ENCODE data around the gene RAB5A. TPM values are rescaled to one million over a fixed set of nuclear protein-coding genes. Genes with fewer than 3 reads are reported as not detected.
"Not testable (repeated sequence)": the region's sequence is repeated elsewhere in the genome, so short reads cannot be mapped to it uniquely, and the experiment has no call there.

The RAB5A gene, protein sequence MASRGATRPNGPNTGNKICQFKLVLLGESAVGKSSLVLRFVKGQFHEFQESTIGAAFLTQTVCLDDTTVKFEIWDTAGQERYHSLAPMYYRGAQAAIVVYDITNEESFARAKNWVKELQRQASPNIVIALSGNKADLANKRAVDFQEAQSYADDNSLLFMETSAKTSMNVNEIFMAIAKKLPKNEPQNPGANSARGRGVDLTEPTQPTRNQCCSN
- total RNA-seq (2014; rRNA removed; shearing (Covaris generic)): 26.6 and 57.6 TPM in 2 replicates

DNA sequence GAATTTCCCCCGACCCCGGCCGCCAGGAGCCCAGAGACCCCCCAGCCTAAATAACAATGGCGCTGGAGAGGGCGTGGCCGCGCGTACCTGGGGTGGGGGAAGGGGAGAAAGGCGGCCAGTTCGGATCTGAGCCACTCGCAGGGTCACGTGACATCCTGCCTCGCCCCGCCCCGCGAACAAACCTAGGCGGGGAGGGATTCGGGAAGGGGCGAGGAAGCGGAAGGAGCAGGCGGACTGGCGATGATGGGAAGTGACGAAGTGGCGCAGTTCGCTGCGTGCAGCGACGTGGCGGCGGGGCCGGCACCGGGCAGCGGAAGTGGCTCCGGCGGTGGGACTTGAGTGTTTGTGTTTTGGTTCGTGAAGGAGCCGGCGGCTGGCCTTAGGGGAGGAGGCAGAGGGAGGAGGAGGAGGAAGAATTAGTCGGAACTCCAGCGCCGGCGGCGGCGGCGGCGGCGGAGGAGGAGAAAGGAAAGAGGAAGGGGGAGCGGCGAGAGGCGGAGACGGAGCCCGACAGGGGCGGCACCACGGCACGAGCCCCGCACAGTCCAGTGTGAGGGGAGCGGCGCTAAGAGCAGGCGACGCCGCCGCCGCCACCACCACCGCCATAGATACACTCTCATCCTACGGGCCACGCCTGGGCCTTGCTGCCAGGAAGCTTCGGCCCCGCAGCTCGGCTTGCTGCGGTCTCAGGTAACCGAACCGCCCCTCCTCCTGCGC is at the start of gene RAB5A:
Gene RAB5A, plus strand, starts transcription at position 266 of the 717 bp plus-strand sequence. CDS start 3,802 bp downstream, outside the sequence.
- Histone ChIP-seq H3K9me3 (replicated peaks) (no peaks in the 10 kb centered on the region), H3K4me3 (peak within 1 kb of the TSS; percentile 81), H3K27ac (peak within 1 kb of the TSS; percentile 78), H3K4me1 (replicated peaks) (peaks cover 21% of the 10 kb centered on the region), H3K36me3 (peaks cover 16% of the 10 kb centered on the region), H3K27me3 (replicated peaks) (no peaks in the 10 kb centered on the region)
- DNase-seq (ENCODE audit: low read depth in 1 of 2, low spot score in 2 of 2): peak; percentile 95 to 97

DNA sequence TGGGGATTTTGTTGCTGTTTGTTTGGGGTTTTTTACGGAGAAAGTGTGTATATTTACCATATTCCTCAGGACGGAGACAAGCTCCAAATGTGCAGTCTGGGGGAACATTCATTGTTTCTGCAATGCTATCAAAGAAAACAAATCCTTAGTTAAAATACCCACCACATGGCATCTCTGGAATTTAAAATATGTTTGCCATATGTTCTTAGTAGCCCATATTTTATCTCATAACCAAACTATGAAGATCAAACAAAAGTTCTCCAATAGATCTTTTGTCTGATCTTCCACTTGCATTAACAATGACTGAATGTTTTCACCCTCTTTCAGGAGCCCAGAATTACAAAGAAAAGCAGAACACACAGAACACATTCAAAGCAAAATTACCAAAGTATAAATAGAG is 48.2 kb upstream of the RAB5A start:
- no peaks in the 10 kb centered on the region for H3K36me3 ChIP-seq
- H3K9me3 ChIP-seq (replicated peaks): no peaks in the 10 kb centered on the region
- DNase-seq (ENCODE audit: low read depth in 1 of 2, low spot score in 2 of 2): peak in 1 of 2 experiments; percentile 60
- no peak overlapping the region for H3K4me3 ChIP-seq
- H3K27ac ChIP-seq: peak overlapping the region; percentile 36
- H3K4me1 ChIP-seq (replicated peaks): peaks cover 25% of the 10 kb centered on the region
- H3K27me3 ChIP-seq (replicated peaks): no peaks in the 10 kb centered on the region

DNA sequence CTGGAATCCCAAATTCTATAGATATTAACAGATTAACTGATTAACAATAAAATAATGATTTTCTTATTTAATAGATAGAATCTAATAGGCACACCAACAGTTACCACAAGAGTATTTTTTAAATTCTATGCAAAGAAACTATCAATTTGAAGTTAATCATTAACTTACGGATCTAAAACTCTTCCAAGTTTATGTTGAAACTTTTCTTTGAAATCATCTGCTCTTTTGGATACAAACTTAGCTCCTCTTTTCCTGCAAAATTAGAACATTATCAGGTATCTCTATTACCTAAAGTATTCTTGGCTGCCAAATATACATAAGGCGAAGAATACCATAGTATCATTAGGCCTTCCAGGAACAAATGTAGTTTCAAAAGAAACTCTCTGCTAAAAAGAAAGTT is 47.6 kb upstream of the RAB5A start:
- Histone ChIP-seq H3K27ac (peak overlapping the region; percentile 26), H3K36me3 (no peaks in the 10 kb centered on the region)

DNA sequence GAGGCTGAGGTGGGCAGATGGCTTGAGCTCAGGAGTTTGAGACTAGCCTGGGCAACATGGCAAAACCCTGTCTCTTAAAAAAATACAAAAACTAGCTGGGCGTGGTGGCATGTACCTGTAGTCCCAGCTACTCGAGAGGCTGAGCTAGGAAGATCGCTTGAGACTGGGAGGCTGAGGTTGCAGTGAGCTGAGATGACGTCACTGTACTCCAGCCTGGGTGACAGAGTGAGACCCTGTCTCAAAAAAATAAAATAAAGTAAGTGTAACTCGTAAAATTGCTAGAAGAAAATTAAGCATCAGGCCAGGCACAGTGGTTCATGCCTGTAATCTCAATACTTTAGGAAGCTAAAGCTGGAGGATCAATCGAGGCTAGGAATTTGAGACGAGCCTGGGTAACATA is 47.1 kb upstream of the RAB5A start:
- H3K9me3 ChIP-seq (replicated peaks); DNase-seq (ENCODE audit: low read depth in 1 of 2, low spot score in 2 of 2); H3K27me3 ChIP-seq (replicated peaks); H3K27ac ChIP-seq; H3K36me3 ChIP-seq; H3K4me3 ChIP-seq: not testable (repeated sequence)
- H3K4me1 ChIP-seq (replicated peaks): peaks cover 25% of the 10 kb centered on the region

More for the DNA sequence above, 47.6 kb upstream of the RAB5A start:
- H3K4me1 ChIP-seq (replicated peaks): peaks cover 25% of the 10 kb centered on the region
- DNase-seq (ENCODE audit: low read depth in 1 of 2, low spot score in 2 of 2): no peak
- no peak overlapping the region for H3K4me3 ChIP-seq
- no peaks in the 10 kb centered on the region for H3K9me3 ChIP-seq (replicated peaks)
- no peaks in the 10 kb centered on the region for H3K27me3 ChIP-seq (replicated peaks)

DNA sequence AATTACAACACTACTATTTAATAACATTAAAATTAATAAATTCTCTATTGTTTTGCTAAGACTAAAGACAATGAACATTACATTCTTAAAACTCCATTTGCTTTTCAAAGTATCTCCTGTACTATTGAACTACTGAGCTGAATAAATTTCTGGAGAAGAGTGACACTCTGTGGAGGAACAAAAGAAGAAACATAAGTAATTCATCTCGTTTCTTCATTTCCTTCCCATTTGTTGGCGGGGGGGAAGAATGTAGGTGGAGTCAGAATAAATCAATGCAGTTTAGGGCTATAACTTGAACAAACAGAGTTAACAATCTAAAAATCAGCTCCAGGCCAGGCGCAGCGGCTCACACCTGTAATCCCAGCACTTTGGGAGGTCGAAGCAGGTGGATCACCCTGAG is 45.6 kb upstream of the RAB5A start:
- Histone ChIP-seq H3K4me3 (no peak overlapping the region), H3K9me3 (replicated peaks) (no peaks in the 10 kb centered on the region), H3K27me3 (replicated peaks) (no peaks in the 10 kb centered on the region), H3K4me1 (replicated peaks) (peaks cover 25% of the 10 kb centered on the region), H3K27ac (no peak overlapping the region), H3K36me3 (no peaks in the 10 kb centered on the region)
- no peak for DNase-seq (ENCODE audit: low read depth in 1 of 2, low spot score in 2 of 2)

DNA sequence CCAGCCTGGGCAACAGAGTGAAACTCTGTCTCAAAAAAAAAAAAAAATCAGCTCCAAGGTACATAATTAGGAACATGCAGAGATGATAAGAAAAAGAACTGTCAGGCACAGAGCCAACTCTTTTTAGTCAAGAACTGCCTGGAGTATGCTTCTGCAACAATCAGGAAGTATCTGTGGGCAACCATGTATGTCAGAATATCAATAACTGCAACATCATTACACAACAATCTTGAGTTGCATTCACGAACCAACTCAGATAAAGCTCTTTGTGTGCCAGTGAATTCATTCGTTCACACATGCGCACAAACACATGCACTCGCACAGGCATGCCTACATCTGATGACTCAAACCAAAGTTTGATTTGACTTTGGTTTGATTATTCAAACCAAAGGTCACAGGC is 45.0 kb upstream of the RAB5A start:
- DNase-seq (ENCODE audit: low read depth in 1 of 2, low spot score in 2 of 2): no peak
- Histone ChIP-seq H3K9me3 (replicated peaks) (no peaks in the 10 kb centered on the region), H3K4me1 (replicated peaks) (peaks cover 25% of the 10 kb centered on the region), H3K27ac (no peak overlapping the region), H3K36me3 (no peaks in the 10 kb centered on the region), H3K27me3 (replicated peaks) (no peaks in the 10 kb centered on the region), H3K4me3 (no peak overlapping the region)

DNA sequence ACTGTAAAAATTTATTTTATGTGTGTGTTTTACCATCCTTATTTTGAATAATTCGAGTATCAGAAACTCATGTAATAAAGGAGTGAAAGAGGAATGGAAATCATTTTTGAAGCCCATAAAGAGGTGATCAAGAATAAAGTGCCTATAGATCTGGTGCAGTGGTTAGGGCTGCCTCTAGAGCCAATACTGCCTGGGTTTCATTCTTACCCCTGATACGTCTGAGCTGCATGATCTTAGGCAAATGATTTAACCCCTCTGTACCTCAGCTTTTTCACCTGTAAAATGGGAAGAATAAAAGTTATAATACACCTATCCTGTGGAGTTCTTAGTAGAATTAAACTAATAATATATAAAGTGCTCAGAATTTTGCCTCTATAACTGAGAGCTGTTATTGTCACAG is 43.2 kb upstream of the RAB5A start:
- Histone ChIP-seq H3K4me3 (no peak overlapping the region), H3K36me3 (no peaks in the 10 kb centered on the region), H3K9me3 (replicated peaks) (no peaks in the 10 kb centered on the region), H3K27ac (no peak overlapping the region), H3K27me3 (replicated peaks) (no peaks in the 10 kb centered on the region), H3K4me1 (replicated peaks) (peaks cover 12% of the 10 kb centered on the region)
- no peak for DNase-seq (ENCODE audit: low read depth in 1 of 2, low spot score in 2 of 2)

DNA sequence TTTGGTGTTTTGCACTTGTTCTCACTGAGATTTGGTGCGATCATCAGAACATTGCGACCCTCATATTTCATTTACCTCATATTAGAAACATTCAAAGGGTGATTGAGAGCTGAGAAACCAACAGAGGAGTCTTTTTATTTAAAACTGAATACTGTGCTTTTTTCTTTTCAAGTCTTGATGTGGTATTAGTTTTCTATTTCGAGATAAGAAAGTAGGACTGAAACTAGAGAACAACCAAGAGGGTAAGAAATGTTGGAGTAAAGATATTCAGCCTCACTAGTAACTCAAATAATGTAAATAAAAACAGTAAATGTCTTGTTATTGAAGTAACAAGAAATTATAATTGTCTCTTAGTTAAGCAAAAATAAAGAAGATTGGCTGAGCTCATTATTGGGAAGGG is 39.4 kb upstream of the RAB5A start:
- Histone ChIP-seq H3K4me3 (no peak overlapping the region), H3K9me3 (replicated peaks) (no peaks in the 10 kb centered on the region), H3K27ac (no peak overlapping the region), H3K27me3 (replicated peaks) (no peaks in the 10 kb centered on the region), H3K36me3 (no peaks in the 10 kb centered on the region), H3K4me1 (replicated peaks) (no peaks in the 10 kb centered on the region)
- no peak for DNase-seq (ENCODE audit: low read depth in 1 of 2, low spot score in 2 of 2)

DNA sequence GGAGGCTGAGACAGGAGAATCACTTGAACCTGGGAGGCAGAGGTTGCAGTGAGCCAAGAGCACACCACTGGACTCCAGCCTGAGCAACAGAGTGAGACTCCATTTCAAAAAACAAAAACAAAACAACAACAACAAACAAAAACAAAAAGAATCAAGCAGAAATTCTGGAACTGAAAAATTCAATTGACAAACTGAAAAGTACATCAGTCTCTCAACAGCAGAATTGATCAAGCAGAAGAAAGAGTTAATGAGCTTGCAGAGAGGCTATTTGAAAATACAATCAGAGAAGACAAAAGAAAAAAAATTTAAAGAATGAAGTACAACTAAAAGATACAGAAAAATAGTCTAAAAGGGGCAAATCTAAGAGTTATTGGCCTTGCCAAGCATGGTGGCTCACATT is 35.4 kb upstream of the RAB5A start:
- H3K4me3 ChIP-seq: no peak overlapping the region
- no peak overlapping the region for H3K27ac ChIP-seq
- no peaks in the 10 kb centered on the region for H3K27me3 ChIP-seq (replicated peaks)
- no peaks in the 10 kb centered on the region for H3K36me3 ChIP-seq
- DNase-seq (ENCODE audit: low read depth in 1 of 2, low spot score in 2 of 2): no peak
- H3K4me1 ChIP-seq (replicated peaks): no peaks in the 10 kb centered on the region
- no peaks in the 10 kb centered on the region for H3K9me3 ChIP-seq (replicated peaks)

DNA sequence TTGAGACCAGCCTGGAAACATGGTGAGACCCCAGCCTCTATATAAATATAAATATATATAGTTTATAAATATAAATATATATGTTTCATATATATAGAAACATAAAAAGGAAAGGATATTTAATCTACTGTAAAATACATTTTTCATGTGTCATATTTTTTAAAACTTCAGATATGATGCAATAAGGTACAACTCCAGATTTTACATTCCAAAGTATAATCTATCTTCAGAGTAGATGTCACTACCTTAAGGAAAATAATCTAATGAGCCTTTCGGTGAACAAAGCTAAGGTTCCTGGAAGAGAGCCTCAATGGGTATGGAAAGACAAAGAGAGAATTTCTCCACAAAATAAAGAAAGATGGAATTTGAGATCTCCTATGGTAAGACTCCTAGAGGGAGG is 29.7 kb upstream of the RAB5A start:
- Histone ChIP-seq H3K4me3 (no peak overlapping the region), H3K36me3 (no peaks in the 10 kb centered on the region), H3K27me3 (replicated peaks) (no peaks in the 10 kb centered on the region), H3K9me3 (replicated peaks) (no peaks in the 10 kb centered on the region), H3K4me1 (replicated peaks) (no peaks in the 10 kb centered on the region), H3K27ac (no peak overlapping the region)
- no peak for DNase-seq (ENCODE audit: low read depth in 1 of 2, low spot score in 2 of 2)

DNA sequence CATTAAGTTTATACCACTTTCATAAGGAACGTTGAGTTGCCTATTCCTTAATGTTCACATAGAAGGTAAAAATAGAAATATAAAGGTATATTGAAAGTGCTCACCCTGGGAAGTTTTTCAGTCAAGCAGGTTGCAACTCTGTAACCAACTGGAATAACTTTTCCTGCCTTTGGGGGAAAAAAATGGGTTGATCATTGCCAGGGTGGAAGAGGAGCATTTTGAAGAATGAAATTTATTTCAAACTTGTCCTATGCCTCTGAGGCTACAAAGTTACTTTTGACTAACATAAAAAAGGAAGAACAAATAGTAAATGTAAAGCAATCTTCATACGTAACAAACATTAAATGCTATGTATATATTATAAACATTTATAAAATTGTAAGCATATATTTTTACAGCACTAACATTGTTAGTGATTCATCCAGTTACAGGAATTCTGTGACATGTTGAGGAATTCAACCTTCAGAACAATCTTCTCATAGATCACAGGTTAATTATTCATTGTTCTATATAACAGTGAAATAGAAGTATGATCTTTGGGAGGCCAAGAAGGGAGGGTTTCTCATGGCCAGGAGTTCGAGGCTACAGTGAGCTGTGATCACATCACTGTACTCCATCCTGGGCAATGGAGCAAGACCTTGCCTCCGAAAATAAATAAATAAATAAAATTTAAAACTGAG is 26.4 kb upstream of the RAB5A start:
- Histone ChIP-seq H3K36me3 (no peaks in the 10 kb centered on the region), H3K4me1 (replicated peaks) (no peaks in the 10 kb centered on the region), H3K9me3 (replicated peaks) (no peaks in the 10 kb centered on the region), H3K27me3 (replicated peaks) (no peaks in the 10 kb centered on the region), H3K4me3 (no peak overlapping the region), H3K27ac (no peak overlapping the region)
- no peak for DNase-seq (ENCODE audit: low read depth in 1 of 2, low spot score in 2 of 2)

DNA sequence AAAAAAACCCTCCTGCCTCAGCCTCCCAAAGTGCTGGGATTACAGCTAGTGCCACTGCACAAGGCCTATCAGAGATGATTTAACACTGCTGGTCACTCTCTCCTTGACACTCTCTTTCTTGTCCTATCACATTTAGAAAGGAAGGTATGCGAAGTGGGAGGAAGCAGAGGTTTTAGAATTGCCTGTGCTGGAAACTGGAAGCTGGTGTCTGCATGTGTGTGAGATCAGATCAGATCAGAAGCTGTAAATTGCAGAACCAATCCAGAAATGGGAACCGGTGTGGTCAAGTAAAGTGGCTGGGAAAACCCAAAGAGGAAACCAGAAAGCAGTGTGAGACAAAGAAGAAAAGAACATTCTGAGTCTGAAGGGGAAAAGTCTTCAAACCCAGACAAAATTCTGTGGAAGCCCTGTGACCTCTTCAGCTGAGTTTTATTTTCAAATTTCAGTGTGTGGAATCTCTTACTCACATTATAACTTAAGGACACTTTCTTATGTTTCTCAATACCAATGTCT is 15.7 kb upstream of the RAB5A start:
- DNase-seq (ENCODE audit: low read depth in 1 of 2, low spot score in 2 of 2): no peak
- no peaks in the 10 kb centered on the region for H3K4me1 ChIP-seq (replicated peaks)
- H3K36me3 ChIP-seq: no peaks in the 10 kb centered on the region
- no peak overlapping the region for H3K4me3 ChIP-seq
- H3K27me3 ChIP-seq (replicated peaks): no peaks in the 10 kb centered on the region
- no peaks in the 10 kb centered on the region for H3K9me3 ChIP-seq (replicated peaks)
- H3K27ac ChIP-seq: no peak overlapping the region

DNA sequence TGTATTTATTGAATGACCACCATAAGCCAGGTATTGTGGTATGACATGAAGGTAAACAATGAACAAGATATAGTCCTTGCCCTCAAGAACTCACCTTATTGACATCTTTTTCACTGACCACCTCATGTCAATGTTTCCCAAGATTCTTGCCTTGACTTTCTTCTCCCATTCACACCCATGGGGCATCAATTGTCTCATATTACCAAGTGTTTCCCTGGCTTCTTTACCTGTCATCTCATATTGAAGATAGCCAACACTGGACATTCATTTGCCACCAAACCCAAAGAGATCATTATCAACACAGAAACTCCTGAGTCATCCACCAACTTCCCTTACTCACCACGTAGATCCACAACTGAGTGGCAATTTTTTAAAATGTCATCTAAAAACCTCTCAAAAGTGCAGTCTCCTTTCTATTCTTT is 15.1 kb upstream of the RAB5A start:
- Histone ChIP-seq H3K4me1 (replicated peaks) (no peaks in the 10 kb centered on the region), H3K27me3 (replicated peaks) (no peaks in the 10 kb centered on the region), H3K9me3 (replicated peaks) (no peaks in the 10 kb centered on the region), H3K4me3 (no peak overlapping the region), H3K36me3 (no peaks in the 10 kb centered on the region), H3K27ac (no peak overlapping the region)
- no peak for DNase-seq (ENCODE audit: low read depth in 1 of 2, low spot score in 2 of 2)

DNA sequence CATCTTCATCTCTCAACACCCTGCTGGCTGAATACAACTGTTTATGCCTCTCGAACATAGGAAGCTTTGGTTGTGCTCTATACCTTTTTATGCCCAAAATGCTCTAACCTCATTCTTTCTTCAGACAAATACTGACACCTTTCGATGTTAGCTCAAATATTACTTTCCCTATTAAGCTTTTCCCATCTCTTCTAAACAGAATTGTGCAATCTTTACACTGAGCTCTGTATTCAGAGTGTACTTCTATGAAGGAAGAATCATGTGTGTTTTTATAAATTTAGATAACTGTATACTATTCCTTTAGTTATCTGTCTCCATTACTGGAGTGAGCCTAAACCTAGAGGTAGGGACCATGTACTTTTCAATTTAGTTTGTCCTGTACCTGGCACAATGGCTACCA is 14.5 kb upstream of the RAB5A start:
- Histone ChIP-seq H3K27me3 (replicated peaks) (no peaks in the 10 kb centered on the region), H3K27ac (no peak overlapping the region), H3K4me1 (replicated peaks) (no peaks in the 10 kb centered on the region), H3K9me3 (replicated peaks) (no peaks in the 10 kb centered on the region), H3K36me3 (no peaks in the 10 kb centered on the region), H3K4me3 (no peak overlapping the region)
- DNase-seq (ENCODE audit: low read depth in 1 of 2, low spot score in 2 of 2): no peak
